WTC11 (cell line): ENCODE measurements around the gene AHNAK.

Source experiments
- CTCF ChIP-seq: fragments of 200-600 bp; IDR thresholded peaks from 2 replicates; pipeline ENCODE4 v1.8.0; 2022; ENCODE audit warnings: antibody characterized with exemption
- MXD4 ChIP-seq: fragments of 250-450 bp; sonication (Bioruptor Pico); IDR thresholded peaks from 2 replicates; pipeline ENCODE4 v1.8.0; 2021; ENCODE audit warnings: mild to moderate bottlenecking, moderate library complexity, borderline replicate concordance
- STAT6 ChIP-seq: sonication (generic); formaldehyde crosslinking; conservative IDR thresholded peaks from 2 replicates; pipeline ENCODE4 v1.8.1; 2023; ENCODE audit warnings: mild to moderate bottlenecking, low read depth, missing genetic modification reagents, moderate library complexity

GRCh38 chr11:62553839-62554361 lies 7.3 kb upstream of the AHNAK start:
- TF ChIP-seq CTCF (no peak), STAT6 (CRISPR knock-in tag) (no peak), MXD4 (CRISPR knock-in tag) (no peak)
